GM21526 (cell line): ENCODE results near the gene CYB561D2.

Experiments
- ATAC-seq: cut with Tn5 transposase; IDR thresholded peaks from one replicate; pipeline ENCODE4 v1.9.1; 2021; ENCODE audit warnings: moderate library complexity; ENCODE audit not compliant: unreplicated experiment, low FRiP score

CYB561D2 gene

GRCh38 chr3:50340448-50341329 is 10.0 kb upstream of the CYB561D2 start, which contains the start of gene RASSF1:
Gene RASSF1, minus strand, starts transcription at chr3:50340836. Its CDS starts 31 bp downstream, at chr3:50340805.
- ATAC-seq, result no peak

- ATAC-seq, result no peak
Measured at GRCh38 chr3:50341537-50341936, 9.1 kb upstream of the CYB561D2 start.

GRCh38 chr3:50341996-50342650 is 8.5 kb upstream of the CYB561D2 start:
- ATAC-seq, result no peak

- ATAC-seq, result no peak
Measured at GRCh38 chr3:50342813-50343633, 7.6 kb upstream of the CYB561D2 start.

DNA sequence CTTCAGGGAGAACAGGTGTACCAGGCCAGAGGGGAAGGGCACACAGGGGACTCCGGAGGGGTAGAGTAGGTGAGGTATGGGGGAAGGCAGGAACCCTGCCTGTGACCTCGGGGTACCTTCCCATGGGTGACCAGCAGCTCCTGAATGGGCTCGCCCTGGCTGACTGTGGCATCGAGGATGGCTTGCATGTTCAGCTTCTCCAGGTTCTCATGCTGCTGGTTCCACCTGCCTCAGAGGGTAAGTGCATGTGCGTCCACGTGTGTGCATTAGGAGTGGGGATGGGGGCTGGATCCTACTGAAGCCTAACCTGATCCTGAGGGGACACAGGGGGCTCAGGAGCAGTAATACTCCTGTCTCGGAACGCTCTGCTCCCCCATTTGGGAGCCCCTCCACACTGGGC is 5.7 kb upstream of the CYB561D2 start:
- ATAC-seq, result no peak

DNA sequence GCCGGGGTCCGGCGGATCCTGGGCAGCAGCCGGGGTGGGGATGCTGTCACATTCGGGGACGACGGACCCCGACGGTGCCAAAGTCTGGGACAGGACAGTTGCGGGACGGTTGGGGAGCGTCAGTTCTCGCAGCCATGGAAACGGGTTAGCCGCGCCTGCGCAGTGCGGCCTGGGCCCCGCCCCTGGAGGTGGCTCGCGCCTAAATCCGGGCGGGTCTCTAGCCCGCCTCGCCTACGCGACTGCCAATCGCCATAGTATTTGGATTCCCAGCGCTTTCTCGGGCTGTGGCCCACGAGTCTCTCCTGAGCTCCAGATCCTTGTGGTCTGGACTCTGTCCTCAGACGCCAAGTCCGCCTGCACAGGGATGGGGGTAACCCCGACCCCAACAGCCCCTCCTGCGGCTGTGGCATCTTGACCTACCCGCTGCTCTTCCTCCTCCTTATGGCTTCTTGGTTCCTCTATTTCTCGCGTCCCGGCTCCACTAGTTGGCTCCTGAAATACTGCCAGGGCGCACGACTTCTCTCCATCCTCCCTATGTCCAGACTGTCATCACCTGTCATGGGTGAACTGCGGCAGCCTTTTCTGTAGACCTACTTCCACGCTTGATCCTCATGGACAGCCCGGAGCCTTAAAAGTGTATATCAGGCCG is 5.0 kb upstream of the CYB561D2 start, which contains the start of gene ZMYND10:
ZMYND10 (minus strand) TSS at position 147 of the 649 bp plus-strand sequence. CDS start 153 bp downstream, outside the sequence.
- ATAC-seq, result no peak

DNA sequence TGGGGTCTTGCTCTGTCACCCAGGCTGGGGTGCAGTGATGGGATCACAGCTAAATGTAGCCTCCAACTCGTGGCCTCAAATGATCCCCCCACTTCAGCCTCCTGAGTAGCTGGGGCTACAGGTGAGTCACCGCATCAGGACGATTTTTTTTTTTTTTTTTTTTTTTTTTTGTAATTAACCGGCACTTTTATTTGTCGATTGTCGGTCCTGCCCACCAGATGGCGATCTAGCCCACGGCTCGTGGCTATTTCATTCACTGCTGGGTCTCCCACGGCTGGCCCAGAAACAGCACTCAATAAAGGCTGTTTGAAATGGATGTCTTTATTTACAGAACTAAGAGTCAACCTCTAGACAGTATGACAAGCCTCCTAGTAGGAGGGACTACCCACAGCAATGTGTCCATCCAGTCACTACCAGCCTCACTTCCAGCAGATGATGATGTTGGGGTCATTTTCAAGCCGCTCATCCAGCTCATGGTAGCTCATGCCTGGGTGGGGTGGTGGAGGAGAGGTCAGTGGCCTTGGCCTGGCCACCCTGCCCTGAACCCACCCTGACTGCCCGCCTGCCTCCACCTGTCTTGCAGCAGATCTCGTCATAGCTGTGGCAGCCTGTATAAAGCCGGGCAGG is 3.4 kb upstream of the CYB561D2 start:
- ATAC-seq, result no peak

DNA sequence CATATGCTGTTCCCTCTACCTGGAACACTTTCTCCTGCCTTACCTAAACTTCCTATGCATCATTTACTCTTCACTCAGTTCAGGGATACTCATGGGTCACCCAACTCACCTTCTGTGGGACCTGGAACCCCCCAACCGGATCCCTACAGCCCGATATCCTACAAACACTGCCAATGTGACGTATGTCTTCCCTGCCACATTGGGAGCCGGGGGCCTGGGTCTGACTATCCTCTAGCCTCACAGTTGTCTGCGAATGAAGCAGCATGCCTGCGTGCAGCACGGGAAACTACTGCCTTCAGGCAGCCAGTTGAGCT is 492 bp upstream of the CYB561D2 start:
- no peak for ATAC-seq

- no peak for ATAC-seq
Measured at GRCh38 chr3:50351323-50351697, 648 bp downstream of the CYB561D2 start.

- no peak for ATAC-seq
Measured at GRCh38 chr3:50352781-50353180, 2.1 kb downstream of the CYB561D2 start.

- no peak for ATAC-seq
Measured at GRCh38 chr3:50353245-50354004, 2.8 kb downstream of the CYB561D2 start.

DNA sequence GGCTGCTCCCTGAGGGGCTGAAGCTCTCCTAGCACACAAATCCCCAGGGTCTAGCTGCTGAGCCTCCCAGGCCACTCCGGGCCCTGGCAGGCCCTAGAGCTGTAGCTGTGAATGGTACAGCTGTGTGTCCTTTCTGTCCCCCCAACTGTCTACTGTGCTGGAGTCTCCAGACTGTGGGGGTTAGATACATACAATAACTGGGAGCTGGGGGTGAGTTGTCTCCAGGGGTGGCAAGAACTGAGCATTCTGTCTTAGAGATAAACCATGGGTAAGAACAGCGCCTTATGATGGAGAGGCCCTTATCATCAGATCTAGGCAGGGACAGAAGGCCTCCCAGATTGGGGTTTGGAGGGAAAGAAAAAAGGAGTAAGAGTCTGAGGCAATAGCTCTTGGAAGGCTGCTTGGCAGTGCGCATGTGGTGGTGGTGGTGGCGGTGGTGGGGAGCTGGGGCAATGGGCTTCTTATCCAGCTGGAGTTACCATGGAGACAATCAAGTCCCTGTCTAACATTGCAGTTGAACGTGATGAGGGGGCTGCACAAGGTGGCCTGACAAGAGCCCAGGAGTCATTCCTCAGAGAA is 3.6 kb downstream of the CYB561D2 start:
- ATAC-seq, result no peak

DNA sequence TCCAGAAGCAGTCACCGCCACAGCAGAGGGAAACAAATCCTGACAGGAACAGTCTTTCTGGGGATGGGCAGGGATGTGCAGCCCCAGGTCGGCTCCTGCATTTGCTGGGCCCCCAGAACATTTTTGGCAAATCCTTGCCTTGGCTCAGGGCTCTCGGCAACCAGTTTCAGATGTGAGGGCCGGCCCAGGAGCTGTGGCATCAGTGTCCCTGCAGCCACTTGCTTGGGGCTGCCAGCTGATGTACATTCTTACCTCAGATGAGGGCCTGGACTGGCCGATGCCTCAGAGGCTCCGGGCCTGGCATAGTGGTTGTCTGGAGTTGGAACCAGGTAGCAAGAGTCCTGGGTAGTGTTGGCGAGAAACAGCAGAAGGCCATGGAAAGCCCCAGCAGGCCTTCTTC is 4.2 kb downstream of the CYB561D2 start:
- no peak for ATAC-seq

DNA sequence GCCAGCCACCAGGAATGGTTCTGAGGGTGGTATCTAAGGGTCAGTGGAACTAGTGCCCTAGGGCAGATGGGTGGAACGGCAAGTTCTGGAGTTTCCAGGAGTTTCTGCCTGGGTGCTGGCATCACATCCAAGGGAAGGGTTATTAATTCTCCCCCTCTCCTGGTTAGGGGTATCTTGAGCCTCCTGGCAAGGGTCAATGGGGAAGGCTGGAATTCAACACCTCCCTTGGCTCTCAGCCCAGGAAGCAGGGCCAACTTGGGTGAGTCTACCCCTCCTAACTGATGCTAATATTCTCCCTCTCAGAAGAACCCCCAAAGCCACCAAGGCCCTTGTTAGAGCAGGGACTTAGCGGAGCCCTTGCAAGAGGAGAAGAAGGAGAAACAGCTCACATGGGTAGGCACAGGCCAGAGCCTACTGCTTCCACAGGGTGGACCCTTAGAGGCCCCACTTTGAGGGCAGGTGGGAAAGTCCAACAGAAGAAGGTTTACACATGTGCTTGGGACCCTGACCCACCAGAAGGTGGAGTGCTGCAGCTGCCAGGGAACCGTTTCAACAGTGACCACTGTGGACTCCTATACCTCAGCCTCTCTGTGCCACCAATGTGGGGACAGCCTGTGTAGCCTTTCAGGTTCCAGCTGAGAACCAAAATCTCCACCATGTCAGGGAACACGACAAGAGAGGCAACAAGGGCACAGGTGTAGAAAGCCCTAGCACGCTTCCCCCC is 5.3 kb downstream of the CYB561D2 start:
- ATAC-seq, result no peak

- no peak for ATAC-seq
Measured at GRCh38 chr3:50356553-50356952, 5.9 kb downstream of the CYB561D2 start.

DNA sequence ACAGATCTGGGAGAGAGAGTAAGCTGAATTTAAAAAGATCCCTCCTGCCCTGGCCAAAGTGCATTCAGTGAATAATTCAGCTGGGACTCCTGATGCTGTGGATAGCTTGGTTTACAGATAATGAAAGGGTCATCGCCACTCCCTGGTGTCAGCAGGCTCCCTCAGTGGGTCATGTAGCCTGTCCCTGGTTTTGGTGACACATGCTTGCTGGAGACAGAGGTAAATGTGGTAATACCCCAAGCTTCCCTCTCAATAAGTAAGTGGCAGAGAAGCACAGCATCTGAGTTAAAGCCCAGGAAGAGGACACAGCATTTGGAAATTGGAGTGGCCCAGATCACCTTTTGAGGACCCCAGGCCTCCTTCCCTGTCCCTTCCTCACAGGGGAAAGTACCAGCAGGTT is 6.8 kb downstream of the CYB561D2 start:
- ATAC-seq, result no peak

GRCh38 chr3:50358355-50358910 is 7.8 kb downstream of the CYB561D2 start:
- ATAC-seq, result no peak
